ENCODE results near the gene UBE3B.
"Not testable (repeated sequence)": the region's sequence is repeated elsewhere in the genome, so short reads cannot be mapped to it uniquely, and the experiment has no call there.

UBE3B gene

GRCh38 chr12:109449845-109450532, 27.4 kb upstream of the UBE3B start:
- DNase-seq = no peak

- DNase-seq = no peak
These were observed 26.5 kb upstream of the UBE3B start for GRCh38 chr12:109450980-109451379.

GRCh38 chr12:109451400-109451799, 26.0 kb upstream of the UBE3B start:
- no peak for DNase-seq

- no peak for DNase-seq
These were observed 24.9 kb upstream of the UBE3B start for GRCh38 chr12:109452489-109452888.

- no peak for DNase-seq
These were observed 21.7 kb upstream of the UBE3B start for GRCh38 chr12:109455706-109456105.

- peak; percentile 36 for DNase-seq
These were observed 19.3 kb upstream of the UBE3B start for GRCh38 chr12:109458086-109458485.

GRCh38 chr12:109458771-109459208, 18.6 kb upstream of the UBE3B start:
- no peak for DNase-seq

- DNase-seq = no peak
These were observed 18.2 kb upstream of the UBE3B start for GRCh38 chr12:109459247-109459646.

GRCh38 chr12:109460538-109460937, 16.9 kb upstream of the UBE3B start:
- no peak for DNase-seq

- no peak for DNase-seq
These were observed 16.2 kb upstream of the UBE3B start for GRCh38 chr12:109461049-109461845.

- no peak for DNase-seq
These were observed 15.3 kb upstream of the UBE3B start for GRCh38 chr12:109461846-109462756.

GRCh38 chr12:109462868-109463692, 14.4 kb upstream of the UBE3B start:
- DNase-seq = no peak

- no peak for DNase-seq
These were observed 13.7 kb upstream of the UBE3B start for GRCh38 chr12:109463756-109464155.

- DNase-seq = no peak
These were observed 12.6 kb upstream of the UBE3B start for GRCh38 chr12:109464642-109465351.

- no peak for DNase-seq
These were observed 11.1 kb upstream of the UBE3B start for GRCh38 chr12:109466305-109466704.

- DNase-seq = no peak
These were observed 10.6 kb upstream of the UBE3B start for GRCh38 chr12:109466821-109467220.

- no peak for DNase-seq
These were observed 9.3 kb upstream of the UBE3B start for GRCh38 chr12:109467978-109468676.

- DNase-seq = no peak
These were observed 7.9 kb upstream of the UBE3B start for GRCh38 chr12:109469517-109469916.

- DNase-seq = no peak
These were observed 4.4 kb upstream of the UBE3B start for GRCh38 chr12:109473006-109473405.

GRCh38 chr12:109473526-109474270, 3.7 kb upstream of the UBE3B start:
- DNase-seq = not testable (repeated sequence)
